Adipocyte (in vitro differentiated cells): ENCODE results near the gene MUC4.
"Not testable (repeated sequence)": the region's sequence is repeated elsewhere in the genome, so short reads cannot be mapped to it uniquely, and the experiment has no call there.

Experiments used
- DNase-seq: peaks from one replicate; pipeline ENCODE4 v3.0.0-alpha.2; 2015; ENCODE audit warnings: low read depth
- H3K27me3 ChIP-seq: replicated peaks from 2 replicates; pipeline ENCODE4 v1.7.0; 2013; ENCODE audit warnings: mild to moderate bottlenecking, low read length, moderate library complexity; ENCODE audit not compliant: control insufficient read depth, insufficient read depth
- H3K36me3 ChIP-seq: 2 replicates; pipeline ENCODE4 v1.7.0; 2013; ENCODE audit warnings: low read length, mild to moderate bottlenecking, moderate library complexity; ENCODE audit not compliant: control insufficient read depth, insufficient read depth, severe bottlenecking
- H3K4me1 ChIP-seq: 2 replicates; pipeline ENCODE4 v1.7.0; 2013; ENCODE audit warnings: mild to moderate bottlenecking, low read length, moderate library complexity; ENCODE audit not compliant: control insufficient read depth, insufficient read depth
- H3K4me3 ChIP-seq: 2 replicates; pipeline ENCODE4 v1.7.0; 2013; ENCODE audit warnings: mild to moderate bottlenecking, low read length, moderate library complexity
- H3K9ac ChIP-seq: 2 replicates; pipeline ENCODE4 v1.7.0; 2013; ENCODE audit warnings: mild to moderate bottlenecking, low read length, moderate library complexity
- H3K9me3 ChIP-seq: 2 replicates; pipeline ENCODE4 v1.7.0; 2013; ENCODE audit warnings: mild to moderate bottlenecking, low read length, moderate library complexity; ENCODE audit not compliant: control insufficient read depth

The MUC4 gene

GRCh38 chr3:195828762-195829161 is 17.0 kb upstream of the MUC4 start:
- no peaks in the 10 kb centered on the region for H3K36me3 ChIP-seq
- H3K9me3 ChIP-seq: no peaks in the 10 kb centered on the region
- no peak overlapping the region for H3K4me3 ChIP-seq
- no peak overlapping the region for H3K9ac ChIP-seq
- H3K4me1 ChIP-seq: peaks cover 4% of the 10 kb centered on the region
- H3K27me3 ChIP-seq: peaks cover 21% of the 10 kb centered on the region
- no peak for DNase-seq

GRCh38 chr3:195825857-195826804 is 14.4 kb upstream of the MUC4 start:
- Histone ChIP-seq H3K36me3 (no peaks in the 10 kb centered on the region), H3K4me1 (peaks cover 4% of the 10 kb centered on the region), H3K27me3 (peaks cover 23% of the 10 kb centered on the region), H3K4me3 (no peak overlapping the region), H3K9me3 (no peaks in the 10 kb centered on the region), H3K9ac (no peak overlapping the region)
- no peak for DNase-seq

GRCh38 chr3:195825191-195825588 is 13.5 kb upstream of the MUC4 start:
- no peaks in the 10 kb centered on the region for H3K9me3 ChIP-seq
- H3K9ac ChIP-seq: no peak overlapping the region
- peaks cover 4% of the 10 kb centered on the region for H3K4me1 ChIP-seq
- no peak for DNase-seq
- H3K36me3 ChIP-seq: no peaks in the 10 kb centered on the region
- no peak overlapping the region for H3K4me3 ChIP-seq
- peaks cover 33% of the 10 kb centered on the region for H3K27me3 ChIP-seq

- not testable (repeated sequence) for DNase-seq, H3K4me1 ChIP-seq, H3K9me3 ChIP-seq, H3K4me3 ChIP-seq, H3K9ac ChIP-seq, H3K36me3 ChIP-seq
- peaks cover 37% of the 10 kb centered on the region for H3K27me3 ChIP-seq
Measured at GRCh38 chr3:195824425-195825190, 12.9 kb upstream of the MUC4 start.

GRCh38 chr3:195823999-195824398 is 12.3 kb upstream of the MUC4 start:
- Histone ChIP-seq H3K4me3 (no peak overlapping the region), H3K9ac (no peak overlapping the region), H3K36me3 (no peaks in the 10 kb centered on the region), H3K27me3 (peaks cover 37% of the 10 kb centered on the region), H3K4me1 (no peaks in the 10 kb centered on the region), H3K9me3 (no peaks in the 10 kb centered on the region)
- DNase-seq: no peak

GRCh38 chr3:195823280-195823679 is 11.6 kb upstream of the MUC4 start:
- no peak for DNase-seq

GRCh38 chr3:195822131-195822696 is 10.5 kb upstream of the MUC4 start:
- DNase-seq: no peak

More at GRCh38 chr3:195823280-195823679, 11.6 kb upstream of the MUC4 start:
- Histone ChIP-seq H3K9me3 (no peaks in the 10 kb centered on the region), H3K4me3 (no peak overlapping the region), H3K27me3 (peaks cover 32% of the 10 kb centered on the region), H3K9ac (no peak overlapping the region), H3K4me1 (no peaks in the 10 kb centered on the region), H3K36me3 (no peaks in the 10 kb centered on the region)

GRCh38 chr3:195821403-195822130 is 9.8 kb upstream of the MUC4 start:
- H3K4me1 ChIP-seq: no peaks in the 10 kb centered on the region
- peaks cover 32% of the 10 kb centered on the region for H3K27me3 ChIP-seq
- no peak for DNase-seq
- no peak overlapping the region for H3K4me3 ChIP-seq
- H3K36me3 ChIP-seq: no peaks in the 10 kb centered on the region
- H3K9me3 ChIP-seq: no peaks in the 10 kb centered on the region
- no peak overlapping the region for H3K9ac ChIP-seq

More at GRCh38 chr3:195822131-195822696, 10.5 kb upstream of the MUC4 start:
- Histone ChIP-seq H3K4me1 (no peaks in the 10 kb centered on the region), H3K4me3 (no peak overlapping the region), H3K9ac (no peak overlapping the region), H3K36me3 (no peaks in the 10 kb centered on the region), H3K27me3 (peaks cover 32% of the 10 kb centered on the region), H3K9me3 (no peaks in the 10 kb centered on the region)

- H3K9me3 ChIP-seq: no peaks in the 10 kb centered on the region
- no peak overlapping the region for H3K9ac ChIP-seq
- DNase-seq: no peak
- H3K36me3 ChIP-seq: no peaks in the 10 kb centered on the region
- no peaks in the 10 kb centered on the region for H3K4me1 ChIP-seq
- peaks cover 32% of the 10 kb centered on the region for H3K27me3 ChIP-seq
- no peak overlapping the region for H3K4me3 ChIP-seq
Measured at GRCh38 chr3:195820901-195821300, 9.2 kb upstream of the MUC4 start.

GRCh38 chr3:195820186-195820585 is 8.5 kb upstream of the MUC4 start:
- H3K9me3 ChIP-seq: no peaks in the 10 kb centered on the region
- H3K4me3 ChIP-seq: no peak overlapping the region
- H3K4me1 ChIP-seq: no peaks in the 10 kb centered on the region
- no peaks in the 10 kb centered on the region for H3K36me3 ChIP-seq
- H3K9ac ChIP-seq: no peak overlapping the region
- no peak for DNase-seq
- H3K27me3 ChIP-seq: peaks cover 33% of the 10 kb centered on the region
